NT2/D1 (cell line): ENCODE data around the gene MAPK12.

Experiments used
- DNase-seq: peaks from one replicate; pipeline ENCODE4 v3.0.0-alpha.2; 2011; ENCODE audit warnings: low read depth, low spot score
- H3K27me3 ChIP-seq: 2 replicates; pipeline ENCODE4 v1.6.0; 2011; ENCODE audit warnings: mild to moderate bottlenecking; ENCODE audit not compliant: insufficient read length, insufficient read depth
- H3K36me3 ChIP-seq: 2 replicates; pipeline ENCODE4 v1.6.1; 2011; ENCODE audit warnings: mild to moderate bottlenecking, low read length, mixed read lengths; ENCODE audit not compliant: insufficient read depth, insufficient read length
- H3K4me1 ChIP-seq: 2 replicates; pipeline ENCODE4 v1.5.1; 2011; ENCODE audit not compliant: insufficient read depth, insufficient read length
- H3K4me3 ChIP-seq: 2 replicates; pipeline ENCODE4 v1.5.1; 2011; ENCODE audit warnings: low read depth; ENCODE audit not compliant: insufficient read length
- H3K9ac ChIP-seq: 2 replicates; pipeline ENCODE4 v1.6.0; 2011; ENCODE audit warnings: low read depth; ENCODE audit not compliant: insufficient read length
- H3K9me3 ChIP-seq: 2 replicates; pipeline ENCODE4 v1.5.1; 2011; ENCODE audit warnings: mild to moderate bottlenecking, low read length; ENCODE audit not compliant: insufficient read depth
- SUZ12 ChIP-seq: IDR thresholded peaks from 2 replicates; pipeline ENCODE4 v1.6.1; 2011; ENCODE audit not compliant: insufficient read length, insufficient read depth; ENCODE audit errors: extremely low read depth
- YY1 ChIP-seq: IDR thresholded peaks from 2 replicates; pipeline ENCODE4 v1.6.1; 2011; ENCODE audit not compliant: insufficient read length, insufficient read depth
- ZNF274 ChIP-seq: IDR thresholded peaks from 2 replicates; pipeline ENCODE4 v1.6.1; 2011; ENCODE audit warnings: mild to moderate bottlenecking, low read depth, low read length

Gene MAPK12

DNA sequence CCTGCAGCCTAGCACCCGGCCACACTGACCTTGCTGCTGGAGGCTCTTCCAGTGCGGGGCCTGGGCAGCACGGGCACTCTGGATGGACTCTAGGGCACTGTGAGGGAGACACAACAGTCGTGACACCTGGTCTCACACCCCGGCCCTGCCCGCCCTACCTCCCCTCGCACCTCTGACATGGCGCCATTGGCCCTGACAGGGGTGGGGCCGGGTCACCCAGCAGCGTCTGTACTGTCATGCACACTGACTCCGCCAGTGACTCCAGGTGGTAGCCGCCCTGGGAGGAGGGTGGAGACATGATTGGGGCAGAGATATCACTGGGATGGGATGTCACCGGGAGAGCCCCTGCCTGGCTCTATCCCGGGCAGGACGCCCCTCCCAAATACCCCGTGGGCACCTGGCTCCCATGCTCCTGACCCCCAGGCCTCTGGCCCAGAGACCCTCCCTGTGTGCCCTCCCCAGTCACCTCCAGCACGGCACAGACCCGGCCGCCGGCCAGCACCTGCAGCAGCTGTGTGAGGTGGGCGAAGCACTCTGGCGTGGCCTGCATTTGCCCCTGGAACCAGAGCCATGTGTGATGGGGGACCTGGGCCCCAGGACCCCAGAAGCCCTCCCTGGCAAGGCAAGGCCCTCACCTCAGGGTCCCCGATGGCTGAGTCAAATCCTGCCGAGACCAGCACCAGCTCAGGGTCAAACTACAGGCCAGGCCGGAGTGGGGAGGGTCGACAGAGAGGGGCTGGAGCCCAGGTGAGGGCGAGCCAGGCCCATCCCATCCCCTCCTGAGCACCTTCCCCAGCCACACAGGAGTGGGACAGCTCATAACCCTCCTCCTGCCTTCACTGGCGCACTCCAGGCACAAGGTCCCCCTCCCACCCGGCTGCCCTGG is 13.0 kb downstream of the MAPK12 start:
- Histone ChIP-seq H3K36me3 (peaks cover 31% of the 10 kb centered on the region), H3K4me1 (peaks cover 28% of the 10 kb centered on the region), H3K27me3 (no peaks in the 10 kb centered on the region), H3K4me3 (no peak overlapping the region), H3K9ac (no peak overlapping the region), H3K9me3 (no peaks in the 10 kb centered on the region)
- no peak for TF ChIP-seq YY1
- TF ChIP-seq SUZ12: no peak
- no peak for TF ChIP-seq ZNF274
- no peak for DNase-seq

DNA sequence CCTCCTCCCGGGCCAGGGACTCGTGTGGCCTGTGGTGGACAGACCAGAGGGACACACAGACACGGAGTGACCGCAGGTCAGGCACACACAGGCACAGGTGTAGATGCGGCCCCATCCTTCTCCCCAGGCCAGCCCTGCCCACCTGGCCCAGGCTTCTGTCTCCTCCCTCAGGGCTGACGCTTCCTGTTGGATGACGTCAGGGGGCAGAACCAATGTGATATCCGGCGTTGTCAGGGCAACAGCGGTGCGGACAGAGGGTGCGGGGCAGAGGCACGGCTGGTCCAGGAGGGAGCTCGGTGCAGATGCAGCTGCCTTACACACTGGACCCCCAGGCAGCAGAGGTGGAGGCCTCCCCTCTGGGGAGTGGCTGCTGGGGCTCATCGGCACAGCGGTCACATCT is 13.7 kb downstream of the MAPK12 start:
- Histone ChIP-seq H3K4me1 (peaks cover 28% of the 10 kb centered on the region), H3K27me3 (no peaks in the 10 kb centered on the region), H3K4me3 (no peak overlapping the region), H3K36me3 (peaks cover 28% of the 10 kb centered on the region), H3K9me3 (no peaks in the 10 kb centered on the region), H3K9ac (no peak overlapping the region)
- no peak for DNase-seq
- TF ChIP-seq YY1: no peak
- TF ChIP-seq ZNF274: no peak
- no peak for TF ChIP-seq SUZ12

DNA sequence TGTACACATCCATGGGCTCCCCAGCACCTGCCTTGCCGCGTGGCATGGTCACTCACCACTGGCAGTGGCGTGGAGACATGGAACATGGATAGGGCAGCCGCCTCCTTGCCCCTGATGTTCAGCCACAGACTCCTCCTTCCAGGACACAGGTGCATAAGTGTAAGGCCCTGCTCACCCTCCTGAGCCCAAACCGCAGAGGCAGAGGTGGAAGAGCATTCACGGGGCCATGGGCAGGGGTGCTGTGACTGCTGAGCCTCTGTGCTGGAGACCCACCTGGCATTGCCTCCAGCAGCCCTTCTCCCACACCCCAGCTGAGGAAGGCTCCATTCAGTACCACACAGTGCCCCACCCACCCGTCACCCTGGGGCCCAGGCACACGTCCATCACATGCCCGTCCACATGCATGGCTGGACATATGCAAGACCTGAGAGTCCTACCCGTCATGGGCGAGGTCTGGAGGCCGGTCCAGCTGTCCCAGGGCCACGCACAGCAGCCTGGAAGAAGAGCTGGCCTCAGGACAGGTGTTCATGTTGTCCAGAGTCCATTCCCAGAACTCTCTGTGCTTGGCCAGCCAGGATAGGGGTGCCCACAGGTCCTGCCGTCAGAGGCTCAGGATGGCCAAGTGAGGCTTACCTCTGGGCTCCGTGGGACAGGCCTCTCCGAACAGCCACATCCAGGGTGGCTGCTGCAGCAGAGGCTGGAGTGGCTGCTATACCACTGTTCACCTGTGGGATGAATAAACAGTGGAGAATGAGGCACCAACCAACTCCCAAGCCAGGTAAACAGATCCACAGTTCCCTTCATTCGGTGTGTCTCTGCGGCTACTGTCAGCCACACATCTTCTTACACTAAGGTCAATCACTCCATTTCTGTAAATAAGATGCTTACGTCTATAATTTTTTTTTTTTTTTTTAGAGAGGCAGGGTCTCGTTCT is 15.0 kb downstream of the MAPK12 start:
- H3K36me3 ChIP-seq: peaks cover 28% of the 10 kb centered on the region
- TF ChIP-seq ZNF274 (no peak), SUZ12 (no peak), YY1 (no peak)
- no peaks in the 10 kb centered on the region for H3K27me3 ChIP-seq
- H3K4me1 ChIP-seq: peaks cover 20% of the 10 kb centered on the region
- H3K9me3 ChIP-seq: no peaks in the 10 kb centered on the region
- no peak overlapping the region for H3K9ac ChIP-seq
- no peak for DNase-seq
- no peak overlapping the region for H3K4me3 ChIP-seq

DNA sequence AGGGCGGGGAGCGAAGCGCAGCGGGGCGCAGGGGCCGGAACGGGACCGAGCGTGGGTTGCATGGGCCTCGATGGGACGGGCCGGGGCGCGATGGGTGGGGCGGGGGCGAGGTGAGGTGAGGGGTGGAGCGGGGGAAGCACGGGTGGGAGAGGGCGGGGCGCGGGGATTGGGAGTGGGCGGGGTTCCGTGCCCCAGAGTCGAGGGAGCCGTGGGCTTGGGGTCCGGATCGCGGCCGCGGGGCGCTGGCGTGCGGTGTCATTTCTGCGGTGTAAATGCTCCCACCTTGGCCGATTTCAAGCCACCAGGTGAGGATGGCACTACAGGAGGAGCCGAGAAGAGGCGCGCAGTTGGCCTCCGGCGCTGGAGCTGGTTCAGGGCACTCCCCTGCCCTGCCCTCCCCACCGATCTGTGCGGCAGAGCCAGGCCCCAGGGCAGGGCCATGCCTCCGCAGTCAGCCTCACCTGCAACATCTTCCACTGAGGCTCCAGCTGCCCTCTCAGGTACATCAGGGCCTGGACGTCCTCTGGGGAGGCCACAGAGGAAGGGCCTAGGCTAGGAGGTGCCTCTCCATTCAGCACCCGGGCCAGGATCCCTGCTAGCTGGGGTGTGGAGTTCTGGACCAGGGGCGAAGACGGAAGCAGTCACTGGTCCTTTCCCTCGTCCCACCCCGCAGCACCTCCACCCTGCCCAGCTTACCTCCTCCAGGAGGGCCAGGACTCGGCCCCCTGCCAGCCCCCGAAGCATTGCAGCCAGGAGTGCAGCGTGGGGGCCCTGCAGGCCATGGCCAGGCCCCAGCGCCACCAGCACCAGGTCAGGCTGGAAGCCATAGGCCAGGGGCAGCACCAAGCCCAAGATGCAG is 16.0 kb downstream of the MAPK12 start:
- DNase-seq: no peak
- peaks cover 18% of the 10 kb centered on the region for H3K4me1 ChIP-seq
- H3K9me3 ChIP-seq: no peaks in the 10 kb centered on the region
- H3K9ac ChIP-seq: peak overlapping the region; percentile 97
- no peaks in the 10 kb centered on the region for H3K27me3 ChIP-seq
- peaks cover 29% of the 10 kb centered on the region for H3K36me3 ChIP-seq
- TF ChIP-seq YY1: no peak
- TF ChIP-seq ZNF274: no peak
- TF ChIP-seq SUZ12: no peak
- peak overlapping the region; percentile 93 for H3K4me3 ChIP-seq

DNA sequence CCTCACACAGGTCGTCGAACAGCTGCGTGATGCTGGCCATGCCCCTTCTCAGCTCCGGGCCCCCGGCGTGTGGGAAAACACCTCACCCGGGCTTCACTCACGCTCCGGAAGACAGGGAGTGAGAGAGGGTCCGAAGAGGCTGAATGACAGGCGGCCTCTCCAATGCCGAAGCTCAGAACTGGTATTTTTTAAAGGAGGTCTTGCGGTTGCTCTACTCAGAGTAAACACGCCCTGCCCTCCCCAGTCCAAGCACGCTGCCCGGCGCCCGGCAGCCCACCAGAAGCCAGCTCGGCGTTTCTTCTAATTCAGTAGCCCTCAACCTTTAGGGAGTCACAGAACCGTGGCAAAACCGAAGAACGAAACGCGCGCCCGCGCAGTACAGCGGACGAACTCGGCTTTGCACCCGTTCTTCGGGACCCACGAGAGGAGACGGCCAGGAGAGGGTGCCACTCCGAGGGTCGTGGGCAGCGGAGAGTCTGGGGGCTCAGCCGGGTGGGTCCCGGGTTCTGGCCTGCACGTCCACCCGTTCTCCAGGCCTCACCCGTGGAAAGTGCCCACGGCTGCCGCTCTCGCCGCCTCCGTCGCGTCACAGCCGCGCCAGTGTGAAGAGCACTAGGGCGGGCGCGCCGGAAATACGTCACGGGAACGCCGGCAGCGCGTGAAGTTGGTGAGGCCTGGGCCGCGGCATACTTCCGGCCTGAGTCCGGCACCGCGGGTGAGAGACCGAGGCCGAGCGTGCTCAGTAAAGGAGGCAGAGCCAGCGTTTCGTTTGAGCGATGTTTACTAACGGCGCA is 16.9 kb downstream of the MAPK12 start, which contains the start of gene TUBGCP6:
Gene TUBGCP6 (minus strand): TSS at position 604 of the 794 bp plus-strand sequence. CDS start 564 bp downstream, at position 40.
- H3K36me3 ChIP-seq: peaks cover 37% of the 10 kb centered on the region
- no peaks in the 10 kb centered on the region for H3K27me3 ChIP-seq
- peak; percentile 68 for DNase-seq
- peak within 1 kb of the TSS; percentile 97 for H3K9ac ChIP-seq
- TF ChIP-seq SUZ12 (no peak), YY1 (no peak), ZNF274 (no peak)
- peak within 1 kb of the TSS; percentile 93 for H3K4me3 ChIP-seq
- no peaks in the 10 kb centered on the region for H3K9me3 ChIP-seq
- H3K4me1 ChIP-seq: peaks cover 11% of the 10 kb centered on the region

DNA sequence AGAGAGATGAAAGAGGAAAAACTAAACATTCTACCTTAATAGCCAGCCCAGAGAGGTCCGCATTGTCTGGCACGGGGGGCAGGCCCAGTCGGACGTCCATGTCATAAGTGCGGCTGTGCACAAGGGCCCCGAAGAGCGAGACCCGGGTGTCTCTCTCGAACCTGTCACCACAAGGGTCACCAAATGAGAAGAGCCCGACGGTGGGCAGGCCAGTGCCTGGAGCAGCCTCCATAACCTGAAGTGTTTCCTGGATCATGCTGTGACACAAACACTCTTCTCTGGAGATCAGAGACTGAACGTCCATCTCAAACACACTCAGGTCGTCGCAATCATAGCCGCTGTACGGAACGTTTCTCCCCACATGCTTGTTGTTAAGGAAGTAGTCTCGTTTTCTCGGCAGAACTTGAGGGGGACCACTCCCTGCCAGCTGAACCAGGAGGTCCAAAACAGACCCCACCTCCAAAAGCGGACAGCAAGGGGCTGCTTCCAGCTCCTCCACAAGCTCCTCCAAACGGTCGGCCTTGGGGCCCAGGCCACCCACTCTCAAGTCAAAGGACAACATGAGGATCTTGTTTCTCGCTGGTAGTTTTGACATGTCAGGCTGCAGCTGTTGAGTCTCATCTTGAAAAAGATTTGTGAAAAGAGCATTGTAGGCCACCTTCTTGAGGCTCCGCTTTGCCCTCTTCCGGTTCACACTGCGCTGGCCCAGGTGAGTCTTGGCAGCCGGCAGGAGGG is 17.6 kb downstream of the MAPK12 start:
- no peak for DNase-seq
- H3K4me3 ChIP-seq: peak overlapping the region; percentile 93

More for the DNA sequence above, 17.6 kb downstream of the MAPK12 start:
- Histone ChIP-seq H3K36me3 (peaks cover 42% of the 10 kb centered on the region), H3K4me1 (peaks cover 9% of the 10 kb centered on the region), H3K27me3 (no peaks in the 10 kb centered on the region), H3K9ac (peak overlapping the region; percentile 97), H3K9me3 (no peaks in the 10 kb centered on the region)
- TF ChIP-seq SUZ12 (no peak), YY1 (no peak), ZNF274 (no peak)
